K562 (cell line): Measurements from ENCODE around the gene ATP8B4. TPM values are rescaled to one million over a fixed set of nuclear protein-coding genes. Genes with fewer than 3 reads are reported as not detected.

Source experiments
- ATAC-seq: fragments of 200-7000 bp; cut with Tn5 transposase; 3 replicates; pipeline ENCODE4 v1.9.1; 2020; ENCODE audit warnings: moderate library complexity
- BruUV-seq: library from RNA; stranded (reverse); fragments of 400-500 nt; replicated peaks from 2 replicates; lab custom pipeline; 2021; lab: Mats Ljungman, UMichigan
- CTCF ChIA-PET: fragments of 300-600 bp; formaldehyde crosslinking; extraction: SDS; loops from one replicate; lab custom pipeline; 2021; ENCODE audit warnings: low intra/inter-chr PET ratio; lab: Yijun Ruan, JAX
- POLR2A ChIA-PET: fragments of 300-600, 350-650 bp; sonication (Branson Sonifier 250); formaldehyde crosslinking; extraction: SDS; loops from one replicate; lab custom pipeline; 2021; ENCODE audit warnings: antibody characterized with exemption, inconsistent platforms; lab: Yijun Ruan, JAX
- DNase-seq, 4 experiments: peaks; one replicate each; pipeline versions ENCODE4 v3.0.0 to v3.0.0-alpha.2; 2011 to 2018; ENCODE audit warnings: low spot score in 3 of 4, mixed read lengths in 3 of 4; ENCODE audit errors: extremely low read depth in 1 of 4
- FAIRE-seq: peaks from 2 replicates; lab custom pipeline; 2011; peaks lifted over from hg19 to GRCh38; lab: Jason Lieb, UNC
- H2AFZ ChIP-seq: 2 replicates; pipeline ENCODE4 v1.6.0; 2011; ENCODE audit warnings: low read depth, low read length, control low read depth, inconsistent platforms
- H3K27ac ChIP-seq: fragments of 200-600 bp; 3 replicates; pipeline ENCODE4 v1.8.0; 2011; ENCODE audit warnings: low read depth, mild to moderate bottlenecking, control low read depth, inconsistent platforms, low read length, moderate library complexity, mixed read lengths; ENCODE audit errors: extremely low read depth
- H3K27me3 ChIP-seq, 2 experiments: fragments of 300-600 bp in 1 of 2; 2 replicates in 1 of 2; 3 replicates in 1 of 2; pipeline versions ENCODE4 v1.6.0 to v1.8.0; 2011; ENCODE audit warnings: inconsistent platforms in 2 of 2, low read length in 2 of 2, mild to moderate bottlenecking in 1 of 2, mixed read lengths in 1 of 2, moderate library complexity in 1 of 2; ENCODE audit not compliant: control insufficient read depth in 2 of 2, insufficient read depth in 2 of 2
- H3K36me3 ChIP-seq: fragments of 300-600 bp; 3 replicates; pipeline ENCODE4 v1.8.0; 2011; ENCODE audit warnings: mild to moderate bottlenecking, low read length, inconsistent platforms; ENCODE audit not compliant: control insufficient read depth, insufficient read depth
- H3K4me1 ChIP-seq, 2 experiments: fragments of 200-600 bp in 1 of 2; replicated peaks in 1 of 2; 2 replicates in 1 of 2; 3 replicates in 1 of 2; pipeline versions ENCODE4 v1.5.1 to v1.8.0; 2011; ENCODE audit warnings: inconsistent platforms in 2 of 2, low read length in 2 of 2, mild to moderate bottlenecking in 1 of 2, mixed read lengths in 1 of 2, moderate library complexity in 1 of 2; ENCODE audit not compliant: control insufficient read depth in 2 of 2, insufficient read depth in 2 of 2
- H3K4me2 ChIP-seq: 2 replicates; pipeline ENCODE4 v1.6.1; 2011; ENCODE audit warnings: low read length, control low read depth, inconsistent platforms, mixed read lengths; ENCODE audit not compliant: insufficient read depth
- H3K4me3 ChIP-seq: fragments of 200-600 bp; sonication (generic), shearing (Covaris generic); 2 replicates; pipeline ENCODE4 v1.5.1; 2016; ENCODE audit warnings: control low read depth, inconsistent platforms
- H3K79me2 ChIP-seq: fragments of 200-600 bp; 3 replicates; pipeline ENCODE4 v1.8.0; 2011; ENCODE audit warnings: low read length, inconsistent platforms; ENCODE audit not compliant: control insufficient read depth, insufficient read depth
- H3K9ac ChIP-seq, 2 experiments: 2 replicates each; pipeline versions ENCODE4 v1.6.0 to v1.6.1; 2011; ENCODE audit warnings: low read depth in 2 of 2, low read length in 2 of 2, control low read depth in 1 of 2, inconsistent platforms in 1 of 2, mild to moderate bottlenecking in 1 of 2, mixed read lengths in 1 of 2; ENCODE audit not compliant: insufficient read depth in 1 of 2
- H3K9me1 ChIP-seq: one replicate; pipeline ENCODE4 v1.6.0; 2011; ENCODE audit warnings: inconsistent platforms, mild to moderate bottlenecking, low read length, moderate library complexity; ENCODE audit not compliant: control insufficient read depth, insufficient read depth
- H3K9me3 ChIP-seq: replicated peaks from 2 replicates; pipeline ENCODE4 v1.5.1; 2011; ENCODE audit warnings: low read depth, low read length, inconsistent platforms; ENCODE audit not compliant: control insufficient read depth, insufficient read depth
- H4K20me1 ChIP-seq: replicated peaks from 2 replicates; pipeline ENCODE4 v1.6.1; 2011; ENCODE audit warnings: low read length, inconsistent platforms, mixed read lengths; ENCODE audit not compliant: control insufficient read depth, insufficient read depth
- E2F6 ChIP-seq, 2 experiments: IDR thresholded peaks; 2 replicates each; pipeline ENCODE4 v1.6.1; 2011; ENCODE audit warnings: borderline replicate concordance in 1 of 2, control low read depth in 1 of 2, low read depth in 1 of 2, low read length in 1 of 2, mild to moderate bottlenecking in 1 of 2, mixed read lengths in 1 of 2, moderate library complexity in 1 of 2; ENCODE audit not compliant: insufficient read depth in 1 of 2, insufficient read length in 1 of 2, poor library complexity in 1 of 2, severe bottlenecking in 1 of 2; ENCODE audit errors: extremely low read depth in 1 of 2
- MCM7 ChIP-seq, 2 experiments: fragments of 450-650 bp; IDR thresholded peaks; 2 replicates each; pipeline ENCODE4 v1.6.1; 2016 to 2018
- RFX5 ChIP-seq: IDR thresholded peaks from 2 replicates; pipeline ENCODE4 v1.6.1; 2011; ENCODE audit warnings: low read depth, mild to moderate bottlenecking, improper control_type of control experiment, low read length
- SMAD1 ChIP-seq: fragments of 150-350 bp; IDR thresholded peaks from 2 replicates; pipeline ENCODE4 v1.6.1; 2014; ENCODE audit warnings: low read length, low read depth; ENCODE audit not compliant: partially characterized antibody
- SMARCC2 ChIP-seq: fragments of 450-650 bp; IDR thresholded peaks from 2 replicates; pipeline ENCODE4 v1.6.1; 2017; ENCODE audit warnings: antibody characterized with exemption, moderate library complexity, mild to moderate bottlenecking, low read depth
- TAF1 ChIP-seq: IDR thresholded peaks from 2 replicates; pipeline ENCODE4 v1.6.1; 2011; ENCODE audit warnings: mild to moderate bottlenecking, low read length, moderate library complexity; ENCODE audit not compliant: insufficient read depth, control insufficient read depth, severe bottlenecking; ENCODE audit errors: extremely low read depth
- TEAD1 ChIP-seq, 2 experiments: fragments of 450-650 bp in 1 of 2; sonication (generic) in 1 of 2; formaldehyde crosslinking; IDR thresholded peaks; 2 replicates each; pipeline versions ENCODE4 v1.4.0 to v1.8.0; 2020 to 2022; ENCODE audit warnings: mild to moderate bottlenecking in 2 of 2, missing genetic modification reagents in 1 of 2
- U2AF1 ChIP-seq: fragments of 200-400 bp; formaldehyde crosslinking; optimal IDR thresholded peaks from 2 replicates; pipeline ENCODE3; 2017; ENCODE audit warnings: mild to moderate bottlenecking, low read depth, low read length, moderate library complexity
- ZNF174 ChIP-seq: fragments of 250-450 bp; sonication (Bioruptor Pico); IDR thresholded peaks from 2 replicates; pipeline ENCODE4 v1.4.0; 2020; ENCODE audit warnings: mild to moderate bottlenecking
- WGBS: fragments of 100-300 bp; shearing (Covaris generic); methylation state at CpG from one replicate; pipeline ENCODE4 v1.1.6; 2016; ENCODE audit warnings: low coverage, mixed read lengths; ENCODE audit not compliant: insufficient coverage; ENCODE audit errors: missing lambda C conversion rate; 5-methylcytosine and 5-hydroxymethylcytosine counted together
- in situ Hi-C: fragments of 300-500 bp; cut with MboI; formaldehyde crosslinking; loops from 4 replicates; pipeline ENCODE4 v1.15.0; 2018; ENCODE audit warnings: inconsistent platforms, mixed read lengths
- intact Hi-C: fragments of 100-400 bp; cut with micrococcal nuclease; formaldehyde crosslinking; loops from 2 replicates; pipeline ENCODE4 v1.14.2; 2022
- polyA plus RNA-seq, 8 experiments: library from polyadenylated mRNA; depleted of rRNA in 4 of 8; stranded (reverse) in 5 of 8; unstranded in 3 of 8; fragments of >200 nt; fragmentation: Nextera tagmentation in 2 of 8; fragmentation: Illumina TruSeq in 1 of 8; extraction: Ambion mirVana in 2 of 8; extraction: Trizol in 1 of 8; gene quantifications; 2 replicates each; pipeline versions ENCODE4 v1.2.1 to v1.2.3, GENCODE V29; 2011 to 2014; ENCODE audit warnings: inconsistent platforms in 1 of 8, missing spikeins in 1 of 8
- total RNA-seq, 7 experiments: library from RNA; depleted of rRNA in 6 of 7; stranded (reverse); fragments of >200 nt in 6 of 7; fragmentation: Illumina TruSeq in 2 of 7; extraction: Trizol in 2 of 7; gene quantifications; 2 replicates each; pipeline versions ENCODE4 v1.2.1 to v1.2.3, GENCODE V29; 2011 to 2021; ENCODE audit warnings: low replicate concordance in 1 of 7
- TF ChIP-seq, protein P1 (sequence below), 2 experiments: IDR thresholded peaks in 1 of 2; conservative IDR thresholded peaks in 1 of 2; 2 replicates each; pipeline ENCODE4 v1.6.1; 2016; ENCODE audit warnings: low read depth in 2 of 2, mild to moderate bottlenecking in 1 of 2, missing compliant biosample characterization in 1 of 2, missing genetic modification characterization in 1 of 2, moderate library complexity in 1 of 2

ATP8B4 gene
- total and polyA plus RNA-seq, 9 of the 15 experiments (the other 6 are each of a cell fraction or from before 2014, with no cell fraction given) = 0.14 to 2.5 (median 0.44) TPM

GRCh38 chr15:49848807-49849206 lies 270.2 kb downstream of the ATP8B4 start:
- H3K9me3 ChIP-seq = no peaks in the 10 kb centered on the region
- H3K27me3 ChIP-seq = no peaks in the 10 kb centered on the region
- no peak overlapping the region for H2AFZ ChIP-seq
- POLR2A ChIA-PET = no interaction called here
- no peaks in the 10 kb centered on the region for H3K9me1 ChIP-seq
- no peaks in the 10 kb centered on the region for H3K79me2 ChIP-seq
- no peak for DNase-seq
- no peak overlapping the region for H3K9ac ChIP-seq
- in situ Hi-C loops (no loop called here), intact Hi-C loops (no loop called here)
- CTCF ChIA-PET = no interaction called here
- H3K36me3 ChIP-seq = no peaks in the 10 kb centered on the region
- H3K4me1 ChIP-seq = no peaks in the 10 kb centered on the region
- TF ChIP-seq U2AF1 (no peak), SMARCC2 (no peak), TEAD1 (CRISPR knock-in tag; IDR thresholded peaks at IDR 0.05) (no peak), SMAD1 (no peak), RFX5 (no peak), ZNF174 (no peak), TAF1 (no peak)
- no peak for ATAC-seq
- no peak overlapping the region for H3K27ac ChIP-seq
- 0% methylated on average over 2 of the region's 2 CpGs for WGBS
- no peaks in the 10 kb centered on the region for H4K20me1 ChIP-seq
- no peak overlapping the region for H3K4me2 ChIP-seq
- no peak overlapping the region for H3K4me3 ChIP-seq
- no TSS peak for BruUV-seq
- FAIRE-seq = no peak

DNA sequence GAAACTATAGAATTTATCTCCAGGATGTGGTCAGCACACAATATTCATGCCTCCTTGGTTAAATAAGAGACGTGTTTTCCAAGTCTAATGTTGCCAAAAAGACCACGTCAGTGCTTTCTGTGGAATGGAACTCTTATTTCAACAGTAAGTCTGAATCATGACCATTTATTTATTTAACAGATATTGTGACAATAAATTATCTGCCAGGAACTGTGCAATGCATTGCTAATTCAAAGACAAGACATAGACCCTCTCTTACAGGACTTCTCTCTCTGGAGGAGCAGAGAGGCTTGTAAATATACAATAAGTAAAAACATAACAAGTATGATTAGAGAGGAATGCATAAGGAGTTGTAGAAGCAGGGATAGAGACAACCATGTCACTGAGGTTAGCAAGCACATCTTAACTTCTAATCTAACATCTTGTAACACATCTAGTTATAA lies 270.7 kb downstream of the ATP8B4 start:
- Histone ChIP-seq H3K27me3 (no peaks in the 10 kb centered on the region), H3K9ac (no peak overlapping the region), H3K9me1 (no peaks in the 10 kb centered on the region), H3K79me2 (no peaks in the 10 kb centered on the region), H3K4me1 (no peaks in the 10 kb centered on the region), H4K20me1 (no peaks in the 10 kb centered on the region), H3K4me3 (no peak overlapping the region), H3K9me3 (no peaks in the 10 kb centered on the region), H3K36me3 (no peaks in the 10 kb centered on the region), H2AFZ (no peak overlapping the region), H3K27ac (no peak overlapping the region), H3K4me2 (no peak overlapping the region)
- no peak for ATAC-seq
- ChIA-PET CTCF (no interaction called here), POLR2A (no interaction called here)
- FAIRE-seq = no peak
- intact Hi-C loops (no loop called here), in situ Hi-C loops (no loop called here)
- no peak for DNase-seq
- 0% methylated on average over 2 of the region's 2 CpGs for WGBS
- BruUV-seq = no TSS peak
- no peak for TF ChIP-seq E2F6 (IDR thresholded peaks at IDR 0.05; ENCODE audit: borderline replicate concordance in 1 of 2, extremely low read depth in 1 of 2, insufficient read depth in 1 of 2, insufficient read length in 1 of 2, low read depth in 1 of 2, low read length in 1 of 2, poor library complexity in 1 of 2, severe bottlenecking in 1 of 2)
- no peak for TF ChIP-seq MCM7 (IDR thresholded peaks at IDR 0.05)
- TF ChIP-seq, protein P1, sequence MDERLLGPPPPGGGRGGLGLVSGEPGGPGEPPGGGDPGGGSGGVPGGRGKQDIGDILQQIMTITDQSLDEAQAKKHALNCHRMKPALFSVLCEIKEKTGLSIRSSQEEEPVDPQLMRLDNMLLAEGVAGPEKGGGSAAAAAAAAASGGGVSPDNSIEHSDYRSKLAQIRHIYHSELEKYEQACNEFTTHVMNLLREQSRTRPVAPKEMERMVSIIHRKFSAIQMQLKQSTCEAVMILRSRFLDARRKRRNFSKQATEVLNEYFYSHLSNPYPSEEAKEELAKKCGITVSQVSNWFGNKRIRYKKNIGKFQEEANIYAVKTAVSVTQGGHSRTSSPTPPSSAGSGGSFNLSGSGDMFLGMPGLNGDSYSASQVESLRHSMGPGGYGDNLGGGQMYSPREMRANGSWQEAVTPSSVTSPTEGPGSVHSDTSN (CRISPR knock-in tag; IDR thresholded peaks at IDR 0.05; ENCODE audit: low read depth) = no peak
- TF ChIP-seq, protein P1 (tag; conservative IDR thresholded peaks at IDR 0.05; ENCODE audit: low read depth) = no peak
